Mononuclear cell (primary cell): ENCODE measurements around the gene U2AF2. TPM values are rescaled to one million over a fixed set of nuclear protein-coding genes. Genes with fewer than 3 reads are reported as not detected.
"Not testable (repeated sequence)": the region's sequence is repeated elsewhere in the genome, so short reads cannot be mapped to it uniquely, and the experiment has no call there.

Experiments used
- H3K27me3 ChIP-seq: 2 replicates; pipeline ENCODE4 v1.6.0; 2011; ENCODE audit warnings: low read length, control low read depth; ENCODE audit not compliant: insufficient read depth
- H3K4me1 ChIP-seq: 2 replicates; pipeline ENCODE4 v1.5.1; 2011; ENCODE audit warnings: mild to moderate bottlenecking, low read length, control low read depth; ENCODE audit not compliant: insufficient read depth
- H3K4me3 ChIP-seq: 2 replicates; pipeline ENCODE4 v1.5.1; 2011; ENCODE audit warnings: mild to moderate bottlenecking, low read length, moderate library complexity
- H3K9me3 ChIP-seq: 2 replicates; pipeline ENCODE4 v1.5.1; 2011; ENCODE audit warnings: low read depth, mild to moderate bottlenecking, control low read depth, low read length
- total RNA-seq: library from RNA; depleted of rRNA; stranded (reverse); fragments of >200 nt; gene quantifications from one replicate; pipeline ENCODE4 v1.2.3, GENCODE V29; 2012

The U2AF2 gene
- total RNA-seq, 1 donor = 55.6 TPM

GRCh38 chr19:55702131-55702627, 47.3 kb downstream of the U2AF2 start:
- Histone ChIP-seq H3K9me3 (no peaks in the 10 kb centered on the region), H3K27me3 (no peaks in the 10 kb centered on the region), H3K4me1 (peaks cover 4% of the 10 kb centered on the region), H3K4me3 (no peak overlapping the region)

GRCh38 chr19:55703790-55704215, 49.0 kb downstream of the U2AF2 start:
- peaks cover 4% of the 10 kb centered on the region for H3K4me1 ChIP-seq
- no peak overlapping the region for H3K4me3 ChIP-seq
- H3K27me3 ChIP-seq = no peaks in the 10 kb centered on the region
- H3K9me3 ChIP-seq = no peaks in the 10 kb centered on the region

- H3K27me3 ChIP-seq = no peaks in the 10 kb centered on the region
- no peak overlapping the region for H3K4me3 ChIP-seq
- peaks cover 4% of the 10 kb centered on the region for H3K4me1 ChIP-seq
- no peaks in the 10 kb centered on the region for H3K9me3 ChIP-seq
Observed at GRCh38 chr19:55704494-55705245, 49.8 kb downstream of the U2AF2 start.

- Histone ChIP-seq H3K9me3 (no peaks in the 10 kb centered on the region), H3K27me3 (no peaks in the 10 kb centered on the region), H3K4me1 (peaks cover 4% of the 10 kb centered on the region), H3K4me3 (no peak overlapping the region)
Observed at GRCh38 chr19:55705972-55706371, 51.1 kb downstream of the U2AF2 start.

- Histone ChIP-seq H3K9me3 (no peaks in the 10 kb centered on the region), H3K4me1 (no peaks in the 10 kb centered on the region), H3K27me3 (no peaks in the 10 kb centered on the region), H3K4me3 (no peak overlapping the region)
Observed at GRCh38 chr19:55711719-55712118, 56.9 kb downstream of the U2AF2 start.

- Histone ChIP-seq H3K4me1 (no peaks in the 10 kb centered on the region), H3K27me3 (no peaks in the 10 kb centered on the region), H3K9me3 (no peaks in the 10 kb centered on the region), H3K4me3 (no peak overlapping the region)
Observed at GRCh38 chr19:55712804-55713631, 58.2 kb downstream of the U2AF2 start.

DNA sequence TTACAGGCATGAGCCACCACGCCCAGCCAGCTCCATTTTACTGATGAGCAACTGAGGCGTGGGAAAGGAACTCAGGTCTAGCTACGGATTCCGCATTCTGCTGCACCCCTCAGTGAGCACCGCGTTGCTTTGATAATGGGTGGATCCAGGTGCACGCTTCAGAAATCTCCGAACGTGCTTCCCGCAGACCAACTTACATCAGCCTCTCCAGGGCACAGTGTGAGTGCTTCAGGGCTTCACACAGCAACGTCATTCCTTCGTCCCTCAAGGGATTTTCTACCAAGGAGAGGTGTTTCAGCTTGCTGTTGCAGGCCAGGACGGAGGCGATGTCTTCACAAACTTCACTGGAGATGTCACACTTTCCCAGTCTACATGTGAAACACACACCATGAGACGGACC, 61.7 kb downstream of the U2AF2 start:
- no peaks in the 10 kb centered on the region for H3K4me1 ChIP-seq
- peaks cover 9% of the 10 kb centered on the region for H3K9me3 ChIP-seq
- no peak overlapping the region for H3K4me3 ChIP-seq
- peaks cover 6% of the 10 kb centered on the region for H3K27me3 ChIP-seq

- peaks cover 14% of the 10 kb centered on the region for H3K9me3 ChIP-seq
- H3K4me3 ChIP-seq = no peak overlapping the region
- H3K4me1 ChIP-seq = no peaks in the 10 kb centered on the region
- H3K27me3 ChIP-seq = peaks cover 6% of the 10 kb centered on the region
Observed at GRCh38 chr19:55717251-55717650, 62.4 kb downstream of the U2AF2 start.

GRCh38 chr19:55717879-55718711, 63.3 kb downstream of the U2AF2 start:
- peaks cover 14% of the 10 kb centered on the region for H3K9me3 ChIP-seq
- H3K4me3 ChIP-seq, H3K27me3 ChIP-seq: not testable (repeated sequence)

DNA sequence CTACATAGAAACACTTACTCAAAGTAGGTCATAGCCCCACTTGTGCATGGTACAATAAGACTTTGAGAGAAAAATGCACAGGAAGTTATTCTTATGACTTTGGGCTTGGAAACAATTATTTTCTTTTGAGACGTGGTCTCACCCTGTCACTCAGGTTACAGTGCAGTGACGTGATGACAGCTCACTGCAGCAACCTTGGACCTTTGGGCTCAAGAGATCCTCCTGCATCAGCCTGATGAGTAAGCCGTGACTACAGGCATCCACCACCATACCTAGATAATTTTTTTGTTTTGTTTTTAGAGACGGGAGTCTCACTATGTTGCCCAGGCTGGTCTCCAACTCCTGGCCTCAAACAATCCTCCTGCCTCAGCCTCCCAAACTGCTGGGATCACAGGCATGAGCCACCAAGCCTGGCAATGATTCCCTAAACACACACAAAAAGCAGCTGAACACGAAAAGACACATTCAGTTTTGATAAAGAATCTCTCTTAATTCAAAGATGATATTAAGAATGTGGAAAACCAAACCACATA, 65.4 kb downstream of the U2AF2 start:
- Histone ChIP-seq H3K4me3 (no peak overlapping the region), H3K4me1 (no peaks in the 10 kb centered on the region), H3K9me3 (peaks cover 14% of the 10 kb centered on the region), H3K27me3 (peaks cover 6% of the 10 kb centered on the region)

More at GRCh38 chr19:55717879-55718711, 63.3 kb downstream of the U2AF2 start:
- H3K4me1 ChIP-seq = not testable (repeated sequence)

DNA sequence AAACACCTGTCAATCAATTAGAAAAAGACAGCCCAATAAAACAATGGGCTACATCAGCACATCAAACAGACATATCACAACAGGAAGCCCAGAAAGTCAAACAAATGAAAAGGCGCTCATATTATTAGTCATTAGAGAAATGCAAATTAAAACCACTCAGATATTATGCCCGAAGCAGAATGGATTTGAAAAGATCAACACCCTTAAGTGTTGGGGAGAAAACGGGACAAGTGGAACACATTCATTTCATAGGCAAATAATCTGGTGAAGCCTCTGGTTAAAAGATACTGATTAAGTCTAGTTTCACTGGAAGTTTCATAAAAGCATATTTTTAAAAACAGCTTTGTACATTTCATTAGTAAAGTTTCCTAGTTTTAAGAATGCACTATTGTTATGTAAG, 66.0 kb downstream of the U2AF2 start:
- H3K4me3 ChIP-seq = no peak overlapping the region
- peaks cover 14% of the 10 kb centered on the region for H3K9me3 ChIP-seq
- peaks cover 6% of the 10 kb centered on the region for H3K27me3 ChIP-seq
- no peaks in the 10 kb centered on the region for H3K4me1 ChIP-seq

GRCh38 chr19:55723491-55723890, 68.7 kb downstream of the U2AF2 start:
- Histone ChIP-seq H3K4me3 (no peak overlapping the region), H3K4me1 (no peaks in the 10 kb centered on the region), H3K9me3 (peaks cover 14% of the 10 kb centered on the region), H3K27me3 (peaks cover 6% of the 10 kb centered on the region)
